HG03432 (cell line): Measurements from ENCODE around the gene BRD4.

Experiments
- ATAC-seq: cut with Tn5 transposase; IDR thresholded peaks from one replicate; pipeline ENCODE4 v1.9.1; 2021; ENCODE audit warnings: mild to moderate bottlenecking, moderate library complexity; ENCODE audit not compliant: unreplicated experiment

Gene BRD4

GRCh38 chr19:15292847-15293582 lies 39.3 kb downstream of the BRD4 start:
- ATAC-seq = no peak

GRCh38 chr19:15292140-15292539 lies 40.2 kb downstream of the BRD4 start:
- ATAC-seq = no peak

GRCh38 chr19:15291548-15292021 lies 40.8 kb downstream of the BRD4 start:
- no peak for ATAC-seq

- no peak for ATAC-seq
Observed at GRCh38 chr19:15291089-15291488, 41.2 kb downstream of the BRD4 start.

- ATAC-seq = no peak
Observed at GRCh38 chr19:15290166-15290565, 42.2 kb downstream of the BRD4 start.

- ATAC-seq = no peak
Observed at GRCh38 chr19:15289673-15290072, 42.7 kb downstream of the BRD4 start.

GRCh38 chr19:15288146-15288963 lies 44.0 kb downstream of the BRD4 start:
- no peak for ATAC-seq

GRCh38 chr19:15287496-15287895 lies 44.8 kb downstream of the BRD4 start:
- ATAC-seq = no peak

- no peak for ATAC-seq
Observed at GRCh38 chr19:15286688-15287365, 45.5 kb downstream of the BRD4 start.

- peak; percentile 50 for ATAC-seq
Observed at GRCh38 chr19:15285896-15286591, 46.3 kb downstream of the BRD4 start.

GRCh38 chr19:15284896-15285295 lies 47.4 kb downstream of the BRD4 start:
- no peak for ATAC-seq

- ATAC-seq = no peak
Observed at GRCh38 chr19:15284091-15284490, 48.2 kb downstream of the BRD4 start.

GRCh38 chr19:15283141-15283883 lies 49.0 kb downstream of the BRD4 start:
- no peak for ATAC-seq

- ATAC-seq = no peak
Observed at GRCh38 chr19:15282311-15282705, 50.0 kb downstream of the BRD4 start.

- no peak for ATAC-seq
Observed at GRCh38 chr19:15280915-15281683, 51.2 kb downstream of the BRD4 start.

GRCh38 chr19:15280048-15280725 lies 52.2 kb downstream of the BRD4 start:
- no peak for ATAC-seq

GRCh38 chr19:15279326-15279904 lies 52.9 kb downstream of the BRD4 start:
- no peak for ATAC-seq

- no peak for ATAC-seq
Observed at GRCh38 chr19:15276620-15277215, 55.6 kb downstream of the BRD4 start.
